ENCODE measurements around the gene FOXD4.
"Not testable (repeated sequence)": the region's sequence is repeated elsewhere in the genome, so short reads cannot be mapped to it uniquely, and the experiment has no call there.

FOXD4 gene

DNA sequence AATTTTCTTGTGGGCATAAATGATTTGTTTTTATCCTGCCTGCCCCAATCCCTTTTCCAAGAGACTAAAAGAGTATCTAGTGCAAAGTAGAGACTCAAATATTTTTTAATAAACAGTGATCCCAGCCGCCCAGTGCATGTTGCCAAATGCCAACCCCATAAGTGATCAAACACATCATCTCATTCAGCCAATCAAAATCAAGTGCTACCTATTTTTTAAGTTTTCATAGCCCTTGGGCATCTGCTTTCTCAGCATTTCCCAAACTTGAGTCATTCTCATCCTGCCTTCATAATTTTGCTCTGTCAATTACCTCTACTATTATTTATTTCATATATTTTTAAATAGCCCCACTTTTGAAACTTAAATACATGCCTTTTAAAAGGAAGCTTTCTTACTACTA, 27.4 kb downstream of the FOXD4 start:
- DNase-seq: not testable (repeated sequence)

DNA sequence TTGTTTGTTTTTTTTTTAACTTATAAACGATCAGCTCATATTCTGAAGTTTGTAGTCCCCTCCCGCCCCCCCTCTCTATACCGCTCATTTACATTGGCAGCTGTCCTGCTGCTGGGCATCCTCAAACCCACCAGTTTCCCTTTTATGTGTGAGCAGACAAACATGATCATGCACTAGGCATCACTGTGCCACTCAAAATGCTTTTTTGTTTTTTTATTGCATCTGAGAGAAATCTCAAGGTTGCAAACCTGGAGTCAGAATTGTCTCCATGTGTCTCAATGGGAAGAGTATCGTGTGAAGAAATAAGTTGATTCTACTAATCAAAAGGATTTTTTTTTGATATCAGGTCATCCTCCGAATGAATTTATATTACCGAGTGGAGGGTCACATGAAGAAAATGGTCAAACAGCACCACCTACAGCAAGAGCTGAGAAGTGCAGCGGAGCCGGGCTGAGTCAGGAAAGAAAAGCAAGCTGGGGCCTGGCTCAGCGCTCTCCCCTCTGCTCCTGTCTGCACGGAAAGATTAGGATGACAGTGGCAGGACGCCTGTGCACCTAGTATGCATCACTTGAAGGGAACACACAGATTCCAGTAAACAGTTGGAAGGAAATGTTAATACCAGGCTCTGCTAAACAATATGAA, 29.7 kb downstream of the FOXD4 start:
- DNase-seq: not testable (repeated sequence)

GRCh38 chr9:87860-88259, 30.4 kb downstream of the FOXD4 start:
- DNase-seq: not testable (repeated sequence)

- not testable (repeated sequence) for DNase-seq
These were observed 31.1 kb downstream of the FOXD4 start for GRCh38 chr9:87105-87504.

- not testable (repeated sequence) for DNase-seq
These were observed 31.5 kb downstream of the FOXD4 start for GRCh38 chr9:86697-87096.

DNA sequence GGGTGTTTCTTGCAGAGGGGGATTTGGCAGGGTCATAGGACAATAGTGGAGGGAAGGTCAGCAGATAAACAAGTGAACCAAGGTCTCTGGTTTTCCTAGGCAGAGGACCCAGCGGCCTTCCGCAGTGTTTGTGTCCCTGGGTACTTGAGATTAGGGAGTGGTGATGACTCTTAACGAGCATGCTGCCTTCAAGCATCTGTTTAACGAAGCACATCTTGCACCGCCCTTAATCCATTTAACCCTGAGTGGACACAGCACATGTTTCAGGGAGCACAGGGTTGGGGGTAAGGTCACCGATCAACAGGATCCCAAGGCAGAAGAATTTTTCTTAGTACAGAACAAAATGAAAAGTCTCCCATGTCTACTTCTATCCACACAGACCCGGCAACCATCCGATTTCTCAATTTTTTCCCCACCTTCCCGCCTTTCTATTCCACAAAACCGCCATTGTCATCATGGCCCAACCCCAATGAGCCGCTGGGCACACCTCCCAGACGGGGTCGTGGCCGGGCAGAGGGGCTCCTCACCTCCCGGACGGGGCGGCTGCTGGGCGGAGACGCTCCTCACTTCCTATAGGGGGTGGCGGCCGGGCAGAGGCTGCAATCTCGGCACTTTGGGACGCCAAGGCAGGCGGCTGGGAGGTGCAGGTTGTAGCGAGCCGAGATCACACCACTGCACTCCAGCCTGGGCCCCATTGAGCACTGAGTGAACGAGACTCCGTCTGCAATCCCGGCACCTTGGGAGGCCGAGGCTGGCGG, 35.1 kb downstream of the FOXD4 start:
- not testable (repeated sequence) for DNase-seq

DNA sequence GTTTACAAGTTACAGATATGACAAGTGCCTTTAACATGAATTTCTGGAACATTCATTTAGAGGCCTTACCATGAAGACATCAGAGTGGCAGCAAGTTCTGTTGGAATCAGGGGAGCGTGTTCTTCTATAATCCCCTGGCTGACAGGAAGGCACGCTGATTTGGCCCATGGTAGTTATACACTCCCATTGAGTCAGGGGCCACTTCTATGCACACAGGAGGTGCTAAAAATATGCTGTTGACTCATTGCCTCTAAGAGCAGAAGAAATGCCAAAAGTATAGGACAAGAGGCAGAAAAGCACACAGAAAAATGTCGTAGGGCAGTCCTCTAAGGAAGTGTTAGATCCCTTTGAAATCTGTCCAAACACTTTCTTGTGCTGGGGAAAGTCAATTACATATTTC, 39.9 kb downstream of the FOXD4 start:
- DNase-seq: not testable (repeated sequence)

GRCh38 chr9:76389-76788, 41.8 kb downstream of the FOXD4 start:
- DNase-seq: not testable (repeated sequence)

DNA sequence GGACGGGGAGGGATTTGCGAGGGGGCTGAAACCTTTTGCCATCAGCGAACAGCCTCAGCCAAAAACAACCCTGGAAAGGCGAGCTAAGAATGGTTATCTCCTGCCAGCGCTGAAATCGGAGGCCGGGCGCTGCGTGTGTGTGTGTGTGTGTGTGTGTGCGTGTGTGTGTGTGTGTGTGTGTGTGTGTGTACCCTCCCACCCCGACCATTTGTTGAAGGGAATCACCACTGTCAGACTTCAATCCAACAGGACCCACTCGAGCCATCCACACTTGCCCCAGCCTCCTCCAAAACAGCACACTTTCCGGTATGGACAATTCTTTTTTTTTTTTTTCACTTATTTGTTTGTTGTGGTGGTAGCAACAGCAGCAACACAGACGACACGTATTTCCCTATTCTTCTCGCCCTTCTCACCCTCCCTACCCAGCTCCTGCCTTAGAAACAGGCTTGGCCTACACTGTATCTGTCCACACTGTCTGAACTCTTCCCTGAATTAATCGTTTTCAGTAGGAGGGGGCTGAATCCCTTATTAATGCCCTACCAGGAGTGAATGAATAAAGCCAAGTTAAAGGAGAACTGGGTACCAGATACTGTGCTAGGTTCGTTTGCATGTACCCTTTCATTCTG, 44.2 kb downstream of the FOXD4 start:
- DNase-seq: not testable (repeated sequence)

DNA sequence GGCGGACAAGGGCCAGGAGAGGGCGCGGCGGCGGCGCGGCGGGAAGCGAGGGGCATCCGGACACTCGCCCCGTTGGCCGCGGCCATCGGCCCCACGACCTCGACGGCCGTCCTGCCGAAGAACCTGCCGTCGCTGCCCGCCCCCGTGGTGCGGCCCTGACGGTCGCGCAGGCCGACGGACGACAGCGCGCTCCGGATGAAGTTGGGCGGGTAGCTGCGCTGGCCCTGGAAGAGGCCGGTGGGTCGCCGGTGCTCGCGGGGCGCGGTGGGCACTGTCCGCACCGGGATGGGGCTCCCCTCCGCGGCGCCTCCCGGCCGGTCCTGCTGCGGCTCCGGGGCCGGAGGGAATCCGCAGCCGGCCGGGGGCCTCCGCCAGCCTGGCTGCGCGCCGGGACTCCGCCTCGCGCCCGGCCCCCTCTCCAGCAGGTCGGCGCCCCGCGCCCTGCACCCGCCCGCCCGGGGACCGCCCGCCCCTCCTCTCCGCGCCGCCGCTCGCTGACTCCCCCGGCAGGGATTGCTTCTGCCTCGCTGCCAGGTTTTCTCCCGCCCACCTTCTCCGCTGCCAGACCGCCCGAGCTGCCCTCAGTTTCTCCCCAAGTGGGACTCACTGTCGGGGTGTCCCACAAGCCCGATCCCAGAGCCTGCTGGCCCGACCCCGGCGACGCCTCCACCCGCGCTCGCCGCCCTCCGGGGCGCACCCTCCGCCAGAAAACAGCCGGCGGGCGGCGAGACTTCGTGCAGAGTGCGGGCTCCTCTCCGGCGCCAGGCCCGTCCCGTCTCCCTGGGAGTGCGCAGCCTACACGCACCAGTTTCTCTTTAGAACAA, 44.9 kb downstream of the FOXD4 start:
- DNase-seq: not testable (repeated sequence)

Data from NCI-H1694 (cell line).